ENCODE data around the gene SHISAL1. TPM values are rescaled to one million over a fixed set of nuclear protein-coding genes. Genes with fewer than 3 reads are reported as not detected.

Gene SHISAL1
- total RNA-seq, 1 experiment from 2014 or later, result 2.9 TPM

DNA sequence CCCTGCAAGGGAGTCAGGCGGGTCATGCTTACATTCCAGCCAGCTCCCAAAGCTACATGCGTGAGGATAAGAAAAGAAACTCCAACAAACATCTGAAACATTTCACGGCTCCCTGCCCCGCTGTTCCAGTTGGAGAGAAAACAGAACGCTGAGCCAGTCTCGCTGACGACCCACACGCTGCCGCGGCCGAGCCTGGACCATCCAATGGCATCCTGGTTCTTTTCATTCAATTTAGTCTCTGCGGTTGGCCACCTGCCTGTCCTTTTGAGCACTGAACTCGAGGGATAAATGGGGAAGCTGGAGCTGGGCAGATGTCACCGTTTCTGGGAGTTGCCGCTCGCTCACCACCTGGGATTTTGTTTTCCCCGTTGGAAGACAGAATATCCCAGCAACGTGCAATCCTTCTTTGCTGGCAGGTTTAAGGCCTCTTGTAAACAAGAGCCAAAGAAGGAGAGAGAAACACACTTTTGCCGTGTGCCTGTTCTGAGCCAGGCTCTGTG, 45.3 kb upstream of the SHISAL1 start:
- no CpG with 5 or more reads among the region's 19 CpGs for WGBS (ENCODE audit: extremely low coverage, insufficient read length, low lambda C conversion rate)
- Histone ChIP-seq H2BK15ac (ENCODE audit: low read depth, low read length) (no peak overlapping the region), H3K14ac (ENCODE audit: insufficient read depth, low read length) (no peak overlapping the region), H3K23ac (ENCODE audit: insufficient read length, low read depth, low read length) (no peak overlapping the region), H4K8ac (replicated peaks; ENCODE audit: insufficient read length, low read depth, low read length) (no peak overlapping the region), H3K4me2 (ENCODE audit: insufficient read depth, insufficient read length, low read length) (no peak overlapping the region), H4K20me1 (ENCODE audit: control insufficient read depth, insufficient read depth, insufficient read length) (no peaks in the 10 kb centered on the region), H2AK5ac (ENCODE audit: insufficient read length, low read length) (no peak overlapping the region), H3T11ph (ENCODE audit: low read length) (no peak overlapping the region), H2BK12ac (ENCODE audit: insufficient read length, low read depth, low read length) (no peak overlapping the region), H4K91ac (ENCODE audit: insufficient read length, low read depth, low read length) (no peak overlapping the region), H3K4me1 (ENCODE audit: insufficient read depth, low read length) (no peaks in the 10 kb centered on the region), H3K56ac (ENCODE audit: insufficient read length, low read depth, low read length) (no peak overlapping the region), H3K27ac (ENCODE audit: insufficient read length, low read depth, low read length) (no peak overlapping the region), H3K18ac (ENCODE audit: insufficient read length, low read depth, low read length) (no peak overlapping the region), H2BK5ac (ENCODE audit: insufficient read length, low read length) (no peak overlapping the region), H3K4ac (ENCODE audit: low read depth, low read length) (no peak overlapping the region), H3K27me3 (ENCODE audit: insufficient read depth, low read length) (no peaks in the 10 kb centered on the region), H2BK20ac (ENCODE audit: low read depth, low read length, poor library complexity, severe bottlenecking) (no peak overlapping the region), H3K79me1 (ENCODE audit: insufficient read depth, low read depth, low read length, poor library complexity, severe bottlenecking) (no peaks in the 10 kb centered on the region), H2BK120ac (ENCODE audit: low read depth, low read length, poor library complexity, severe bottlenecking) (no peak overlapping the region), H3K23me2 (ENCODE audit: insufficient read length, low read depth, low read length, poor library complexity, severe bottlenecking) (no peaks in the 10 kb centered on the region), H3K79me2 (ENCODE audit: insufficient read depth, low read length) (no peaks in the 10 kb centered on the region), H3K9me3 (ENCODE audit: control insufficient read depth, low read depth, low read length) (no peaks in the 10 kb centered on the region), H2AFZ (ENCODE audit: low read length) (no peak overlapping the region), H4K5ac (ENCODE audit: insufficient read length, low read depth, low read length) (no peak overlapping the region), H3K9ac (ENCODE audit: extremely low read depth, insufficient read length, low read length) (no peak overlapping the region)
- no peak overlapping the region for H3K27ac Mint-ChIP-seq
- no peak overlapping the region for H3K4me3 Mint-ChIP-seq
- TF ChIP-seq, protein P1, sequence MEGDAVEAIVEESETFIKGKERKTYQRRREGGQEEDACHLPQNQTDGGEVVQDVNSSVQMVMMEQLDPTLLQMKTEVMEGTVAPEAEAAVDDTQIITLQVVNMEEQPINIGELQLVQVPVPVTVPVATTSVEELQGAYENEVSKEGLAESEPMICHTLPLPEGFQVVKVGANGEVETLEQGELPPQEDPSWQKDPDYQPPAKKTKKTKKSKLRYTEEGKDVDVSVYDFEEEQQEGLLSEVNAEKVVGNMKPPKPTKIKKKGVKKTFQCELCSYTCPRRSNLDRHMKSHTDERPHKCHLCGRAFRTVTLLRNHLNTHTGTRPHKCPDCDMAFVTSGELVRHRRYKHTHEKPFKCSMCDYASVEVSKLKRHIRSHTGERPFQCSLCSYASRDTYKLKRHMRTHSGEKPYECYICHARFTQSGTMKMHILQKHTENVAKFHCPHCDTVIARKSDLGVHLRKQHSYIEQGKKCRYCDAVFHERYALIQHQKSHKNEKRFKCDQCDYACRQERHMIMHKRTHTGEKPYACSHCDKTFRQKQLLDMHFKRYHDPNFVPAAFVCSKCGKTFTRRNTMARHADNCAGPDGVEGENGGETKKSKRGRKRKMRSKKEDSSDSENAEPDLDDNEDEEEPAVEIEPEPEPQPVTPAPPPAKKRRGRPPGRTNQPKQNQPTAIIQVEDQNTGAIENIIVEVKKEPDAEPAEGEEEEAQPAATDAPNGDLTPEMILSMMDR (conservative IDR thresholded peaks at IDR 0.05), result no peak
- H3K36me3 Mint-ChIP-seq (ENCODE audit: insufficient read depth in 1 of 3, low read depth in 3 of 3), result no peaks in the 10 kb centered on the region
- no peak for DNase-seq
- peaks cover 4 to 28% of the 10 kb centered on the region in 2 experiments; a peak in 3 of 4 replicates for H3K4me1 Mint-ChIP-seq
- H3K27me3 Mint-ChIP-seq (ENCODE audit: low read depth), result peaks cover 10% of the 10 kb centered on the region
- H3K9me3 Mint-ChIP-seq, result no peaks in the 10 kb centered on the region
